Measurements from ENCODE around the gene C5.

DNA sequence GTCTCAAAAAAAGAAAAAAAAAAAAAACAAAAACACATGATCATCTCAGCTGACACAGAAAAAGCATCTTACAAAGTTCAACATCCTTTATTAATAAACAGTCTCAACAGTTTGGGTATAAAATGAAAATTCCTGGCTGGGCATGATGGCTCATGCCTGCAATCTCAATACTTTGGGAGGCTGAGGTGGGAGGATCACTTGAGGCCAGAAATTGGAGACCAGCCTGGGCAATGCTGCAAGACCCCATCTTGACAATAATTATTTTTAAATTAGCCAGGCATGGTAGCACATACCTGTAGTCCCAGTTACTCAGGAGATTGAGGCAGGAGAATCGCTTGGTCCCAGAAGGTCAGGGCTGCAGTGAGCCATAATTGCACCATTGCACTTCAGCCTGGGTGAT, 16.8 kb upstream of the C5 start:
- TF ChIP-seq, protein P1, sequence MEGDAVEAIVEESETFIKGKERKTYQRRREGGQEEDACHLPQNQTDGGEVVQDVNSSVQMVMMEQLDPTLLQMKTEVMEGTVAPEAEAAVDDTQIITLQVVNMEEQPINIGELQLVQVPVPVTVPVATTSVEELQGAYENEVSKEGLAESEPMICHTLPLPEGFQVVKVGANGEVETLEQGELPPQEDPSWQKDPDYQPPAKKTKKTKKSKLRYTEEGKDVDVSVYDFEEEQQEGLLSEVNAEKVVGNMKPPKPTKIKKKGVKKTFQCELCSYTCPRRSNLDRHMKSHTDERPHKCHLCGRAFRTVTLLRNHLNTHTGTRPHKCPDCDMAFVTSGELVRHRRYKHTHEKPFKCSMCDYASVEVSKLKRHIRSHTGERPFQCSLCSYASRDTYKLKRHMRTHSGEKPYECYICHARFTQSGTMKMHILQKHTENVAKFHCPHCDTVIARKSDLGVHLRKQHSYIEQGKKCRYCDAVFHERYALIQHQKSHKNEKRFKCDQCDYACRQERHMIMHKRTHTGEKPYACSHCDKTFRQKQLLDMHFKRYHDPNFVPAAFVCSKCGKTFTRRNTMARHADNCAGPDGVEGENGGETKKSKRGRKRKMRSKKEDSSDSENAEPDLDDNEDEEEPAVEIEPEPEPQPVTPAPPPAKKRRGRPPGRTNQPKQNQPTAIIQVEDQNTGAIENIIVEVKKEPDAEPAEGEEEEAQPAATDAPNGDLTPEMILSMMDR (conservative IDR thresholded peaks at IDR 0.05 in 1 of 2, IDR thresholded peaks at IDR 0.05 in 1 of 2; ENCODE audit: low read depth in 1 of 2, low read length in 2 of 2), result no peak
- TF ChIP-seq EZH2 (IDR thresholded peaks at IDR 0.05; ENCODE audit: low read length, missing control alignments), result no peak

Data from fibroblast of lung (primary cell).